ENCODE measurements around the gene LMNTD2.
"Not testable (repeated sequence)": the region's sequence is repeated elsewhere in the genome, so short reads cannot be mapped to it uniquely, and the experiment has no call there.

The LMNTD2 gene

DNA sequence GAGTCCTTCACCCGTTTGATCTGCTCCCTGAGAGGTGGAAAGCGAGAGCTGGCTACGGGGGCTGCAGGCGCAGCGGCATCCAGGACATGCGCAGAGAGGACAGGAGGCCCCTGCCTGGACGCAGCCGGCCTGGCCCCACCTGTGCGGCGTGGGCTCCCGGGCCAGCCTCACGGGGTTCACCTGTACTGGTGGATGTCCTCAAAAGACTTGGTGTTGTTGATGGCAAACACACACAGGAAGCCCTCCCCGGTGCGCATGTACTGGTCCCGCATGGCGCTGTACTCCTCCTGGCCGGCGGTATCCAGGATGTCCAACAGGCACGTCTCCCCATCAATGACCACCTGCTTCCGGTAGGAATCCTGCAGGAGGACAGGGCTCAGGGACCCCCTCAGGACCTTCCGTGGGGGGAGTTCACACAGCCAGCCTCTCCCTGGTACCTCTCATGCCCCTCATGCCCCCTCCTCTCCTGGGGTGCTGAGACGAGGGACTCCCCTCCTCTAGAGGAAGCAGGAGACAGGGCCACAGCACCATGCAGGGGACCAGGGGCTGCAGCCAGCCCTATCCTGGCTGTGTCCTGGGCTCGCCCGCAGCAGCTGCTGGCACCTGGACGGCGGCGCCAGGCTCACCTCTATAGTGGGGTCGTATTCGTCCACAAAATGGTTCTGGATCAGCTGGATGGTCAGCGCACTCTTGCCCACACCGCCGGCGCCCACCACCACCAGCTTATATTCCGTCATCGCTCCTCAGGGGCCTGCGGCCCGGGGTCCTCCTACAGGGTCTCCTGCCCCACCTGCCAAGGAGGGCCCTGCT lies 26.7 kb downstream of the LMNTD2 start:
- no peak for DNase-seq

DNA sequence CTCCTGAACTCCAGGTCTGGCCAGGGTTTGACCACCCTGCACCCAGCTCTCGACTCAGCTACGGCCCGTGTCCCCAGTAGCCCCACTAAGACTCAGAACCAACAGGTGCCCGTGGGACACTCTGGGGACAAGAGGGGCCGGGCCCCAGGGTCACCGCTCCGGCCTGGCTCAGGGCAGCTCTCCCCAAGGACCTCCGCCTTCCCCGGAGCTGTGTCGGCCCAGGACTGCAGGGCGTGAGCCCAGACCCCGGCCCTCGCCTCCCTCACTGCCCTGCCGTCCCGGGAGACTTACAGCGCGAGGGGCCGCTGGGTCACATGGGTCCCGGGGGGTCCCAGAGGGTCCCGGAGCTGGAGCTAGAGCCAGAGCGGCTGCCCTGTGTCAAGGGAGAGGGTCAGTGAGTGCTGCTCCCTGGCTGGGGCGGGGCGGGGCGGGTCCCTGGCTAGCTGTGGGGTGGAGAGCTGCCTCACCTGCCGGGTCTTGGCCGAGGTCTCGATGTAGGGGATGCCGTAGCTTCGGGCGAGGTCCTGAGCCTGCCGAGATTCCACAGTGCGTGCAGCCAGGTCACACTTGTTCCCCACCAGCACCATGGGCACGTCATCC lies 27.5 kb downstream of the LMNTD2 start:
- no peak for DNase-seq

DNA sequence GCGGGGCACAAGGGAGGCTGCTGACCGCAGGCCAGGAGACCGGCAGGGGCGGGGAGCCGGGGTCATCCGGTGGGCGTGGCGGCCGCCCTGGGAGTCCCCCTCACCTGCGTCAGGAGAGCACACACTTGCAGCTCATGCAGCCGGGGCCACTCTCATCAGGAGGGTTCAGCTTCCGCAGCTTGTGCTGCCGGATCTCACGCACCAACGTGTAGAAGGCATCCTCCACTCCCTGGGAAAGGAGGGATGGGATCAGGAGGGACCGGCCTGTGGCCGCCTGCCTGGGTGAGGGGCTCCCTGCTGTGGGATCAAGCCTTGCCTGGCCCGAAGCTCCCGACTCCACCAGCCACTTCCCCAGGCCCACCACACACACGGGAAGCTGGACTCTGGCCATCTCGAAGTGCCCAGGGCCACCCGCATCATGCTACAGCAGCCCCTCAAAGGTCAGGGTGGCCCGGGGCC lies 28.0 kb downstream of the LMNTD2 start:
- no peak for DNase-seq

DNA sequence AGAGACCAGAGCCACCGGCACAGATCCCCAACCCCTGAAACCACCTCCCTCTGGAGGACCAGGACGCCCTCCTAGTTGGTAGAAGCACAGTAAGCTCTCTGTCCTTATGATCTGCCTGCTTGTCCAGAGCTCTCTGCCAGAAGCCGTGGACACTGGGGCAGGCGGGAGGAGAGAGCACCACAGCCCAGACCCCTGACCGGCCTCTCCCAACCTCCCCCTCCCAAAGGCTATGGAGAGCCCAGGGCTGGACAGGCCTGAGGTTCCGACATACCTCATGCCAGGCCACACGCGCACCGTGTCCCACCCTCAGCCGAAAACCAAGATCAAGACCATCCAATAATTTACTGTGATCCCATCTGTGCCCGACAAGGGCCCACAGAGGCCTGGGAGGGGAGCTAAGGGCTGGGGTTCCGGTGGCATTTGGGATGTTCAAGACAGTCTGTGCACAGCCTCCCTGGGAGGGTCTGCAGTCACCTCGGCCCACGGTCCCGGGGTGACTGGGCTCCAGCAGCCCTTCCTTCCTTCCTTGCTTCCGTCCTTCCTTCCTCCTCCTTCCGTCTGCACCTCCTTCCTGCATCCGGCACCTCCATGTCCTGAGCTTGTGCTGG lies 28.5 kb downstream of the LMNTD2 start:
- no peak for DNase-seq

DNA sequence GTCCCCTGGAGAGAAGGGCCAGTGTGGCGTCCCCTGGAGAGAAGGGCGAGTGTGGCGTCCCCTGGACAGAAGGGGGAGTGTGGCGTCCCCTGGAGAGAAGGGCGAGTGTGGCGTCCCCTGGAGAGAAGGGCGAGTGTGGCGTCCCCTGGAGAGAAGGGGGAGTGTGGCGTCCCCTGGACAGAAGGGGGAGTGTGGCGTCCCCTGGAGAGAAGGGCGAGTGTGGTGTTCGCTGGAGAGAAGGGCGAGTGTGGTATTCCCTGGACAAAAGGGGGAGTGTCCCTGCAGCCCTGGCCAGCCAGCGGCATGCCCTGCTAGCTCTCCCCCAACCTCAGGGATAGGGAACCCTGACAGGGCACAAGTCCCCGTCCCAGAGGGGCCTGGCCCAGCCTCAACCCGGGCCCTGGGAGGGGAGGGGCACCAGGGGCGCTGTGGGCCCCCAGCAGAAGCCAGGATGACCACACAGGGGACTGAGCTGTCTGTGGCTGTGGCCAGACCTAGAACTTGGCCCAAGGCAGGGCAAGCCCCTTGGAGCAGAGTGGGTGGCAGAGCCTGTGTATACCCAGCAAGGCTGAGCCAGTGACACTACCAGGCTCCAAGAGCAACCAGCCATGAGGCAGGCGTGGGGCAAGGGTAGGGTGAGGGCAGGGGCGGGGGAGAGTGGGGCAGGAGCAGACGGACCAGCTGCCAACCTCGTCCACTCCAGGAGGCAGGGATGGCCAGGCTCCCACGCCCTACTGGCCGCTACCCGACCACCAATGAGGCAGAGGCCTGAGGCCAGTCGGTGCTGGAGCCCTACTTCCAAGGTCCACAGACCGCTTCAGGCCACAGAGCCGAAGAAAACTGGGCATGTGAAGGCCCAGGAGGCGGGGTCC lies 29.3 kb downstream of the LMNTD2 start:
- no peak for DNase-seq

DNA sequence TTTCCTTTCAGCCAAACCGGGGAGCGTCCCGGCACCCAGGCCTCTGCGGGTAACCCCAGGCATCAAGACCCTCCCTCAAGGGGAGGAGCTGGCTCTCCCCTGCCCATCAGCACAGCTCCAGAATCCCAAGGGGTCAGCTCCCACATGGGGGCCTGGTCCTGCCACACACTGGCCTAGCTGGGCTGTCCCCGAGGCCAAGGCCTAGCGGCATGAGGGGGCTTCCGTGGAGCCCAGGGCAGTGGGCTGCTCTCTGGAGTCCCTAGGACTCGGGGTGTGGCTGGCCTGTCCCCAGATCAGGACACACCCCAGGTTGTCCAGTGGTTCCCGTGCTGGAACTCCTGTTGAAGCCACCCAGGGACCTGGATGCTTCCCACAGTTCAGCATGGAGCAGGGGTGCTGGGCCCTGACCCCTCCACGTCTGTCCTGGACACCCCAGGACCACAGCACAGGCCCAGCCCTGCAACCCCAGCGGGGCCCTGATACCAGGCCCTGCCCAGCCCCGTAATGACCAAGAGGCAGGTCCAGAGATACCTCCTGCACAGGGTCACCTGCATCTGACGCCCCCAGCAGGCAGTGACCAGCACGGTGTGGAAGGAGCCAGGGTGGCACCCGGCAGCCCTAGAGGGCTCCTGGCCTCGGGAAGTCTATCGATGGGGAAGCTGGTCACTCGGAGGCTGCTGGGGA lies 30.7 kb downstream of the LMNTD2 start:
- no peak for DNase-seq

DNA sequence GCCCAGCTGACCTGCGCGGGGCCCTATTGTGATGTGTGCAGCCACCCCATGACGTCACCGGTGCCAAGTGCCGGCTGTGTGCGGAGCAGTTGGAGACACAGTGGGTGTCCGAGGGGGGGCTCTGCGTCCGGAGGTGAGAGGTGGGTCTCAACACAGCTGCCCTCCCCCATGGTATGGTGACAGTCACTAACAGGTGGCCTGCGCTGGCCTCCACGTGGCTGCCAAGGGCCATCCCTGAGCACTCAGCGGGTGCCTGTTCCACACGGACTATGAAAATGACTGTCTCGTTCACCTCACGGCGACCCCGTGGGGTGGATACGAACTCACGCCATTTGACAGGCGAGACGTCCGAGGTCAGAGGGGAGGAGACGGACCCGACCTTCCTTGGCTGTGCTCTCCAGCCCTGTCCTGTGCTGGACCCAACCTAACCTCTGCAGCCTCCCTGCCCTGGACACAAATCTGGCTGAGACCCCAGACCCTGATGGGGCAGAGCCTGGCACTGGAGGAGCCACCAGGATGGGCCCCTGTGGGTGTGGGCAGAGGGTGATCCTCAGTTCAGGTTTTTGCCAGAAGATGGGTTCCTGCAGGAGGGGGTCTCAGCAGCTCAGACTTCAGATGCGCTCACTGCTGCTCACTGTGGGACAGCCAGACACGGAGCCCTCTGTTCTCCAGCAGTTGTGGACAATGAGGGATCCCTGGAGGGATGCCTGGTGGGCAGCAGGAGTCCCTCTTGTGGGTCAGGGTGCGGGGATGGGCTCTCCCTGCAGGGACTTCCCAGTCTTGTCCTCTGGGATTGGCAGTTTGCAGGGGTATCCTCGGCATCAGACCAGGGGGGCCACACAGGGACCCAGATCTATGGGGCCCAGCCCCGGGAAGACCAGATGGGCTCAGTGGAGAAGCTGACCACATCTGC lies 31.5 kb downstream of the LMNTD2 start:
- peak in 1 of 2 experiments; percentile 2 for DNase-seq

DNA sequence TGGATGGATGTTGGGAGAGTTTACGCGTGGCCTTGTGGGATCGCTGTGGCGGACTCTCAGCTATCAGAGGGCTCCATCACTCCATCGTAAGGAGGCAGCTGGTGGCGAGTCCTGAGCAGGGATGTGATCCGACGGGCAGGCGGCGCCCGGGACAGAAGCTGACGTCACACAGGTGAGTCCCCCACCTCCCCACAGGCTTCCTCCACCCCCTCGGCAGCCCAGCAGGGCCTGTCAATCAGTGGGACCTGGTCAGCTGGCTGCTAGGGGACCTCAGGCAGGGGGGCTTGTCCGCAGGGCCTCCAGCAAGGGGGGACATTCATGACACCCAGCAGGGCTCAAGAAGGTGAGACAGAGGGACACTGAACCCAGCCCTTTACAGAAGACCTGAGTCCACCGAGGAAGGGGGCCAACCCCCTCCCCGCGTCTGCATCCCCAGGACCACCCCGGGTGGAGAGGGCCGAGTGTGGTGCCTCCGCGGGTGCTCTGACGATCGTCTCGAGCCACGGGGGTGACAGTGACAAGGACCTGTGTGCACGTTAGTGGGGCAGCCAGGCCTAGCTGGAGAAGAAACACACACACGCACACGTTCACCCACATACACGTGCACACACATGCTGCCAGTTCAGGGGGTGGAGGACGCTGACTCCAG lies 32.2 kb downstream of the LMNTD2 start:
- DNase-seq: no peak

DNA sequence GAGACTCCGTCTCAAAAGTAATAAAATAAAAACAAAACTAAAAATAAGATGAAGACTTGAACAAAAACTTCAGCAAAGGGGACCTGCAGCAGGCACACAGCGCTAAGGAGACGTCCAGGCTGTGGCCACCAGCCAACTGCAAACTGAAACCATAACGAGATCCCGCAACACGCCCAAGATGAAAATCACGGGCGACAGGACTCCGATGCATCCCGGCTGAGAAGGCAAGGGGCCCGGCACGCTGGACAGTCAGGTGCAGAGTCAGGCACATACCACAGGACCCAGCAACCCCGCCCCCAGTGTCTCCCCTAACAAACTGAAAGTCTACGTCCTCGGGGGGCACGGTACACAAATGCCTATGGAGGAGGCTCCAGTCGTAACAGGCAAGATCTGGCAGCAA lies 34.3 kb downstream of the LMNTD2 start:
- DNase-seq: no peak

DNA sequence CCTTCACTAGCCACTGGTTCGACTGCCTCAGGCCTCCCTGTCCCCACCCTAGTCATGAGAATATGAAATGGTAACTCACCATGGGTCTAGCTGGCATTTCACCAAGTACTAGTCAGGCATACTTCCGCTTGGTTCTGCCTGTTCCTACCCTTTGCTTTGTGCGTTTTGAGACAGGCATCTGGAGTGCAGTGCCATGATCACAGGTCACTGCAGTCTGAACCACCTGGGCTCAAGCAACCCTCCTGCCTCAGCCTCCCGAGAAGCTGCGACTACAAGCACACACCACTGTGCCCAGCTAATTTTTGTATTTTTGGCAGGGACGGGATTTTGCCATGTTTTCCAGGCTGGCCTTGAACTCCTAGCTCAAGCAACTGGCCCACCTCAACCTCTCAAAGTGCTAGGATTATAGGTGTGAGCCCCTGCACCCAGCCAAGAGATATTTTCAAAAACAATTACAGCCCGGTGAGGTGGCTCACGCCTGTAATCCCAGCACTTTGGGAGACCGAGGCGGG lies 39.3 kb downstream of the LMNTD2 start:
- no peak for DNase-seq

DNA sequence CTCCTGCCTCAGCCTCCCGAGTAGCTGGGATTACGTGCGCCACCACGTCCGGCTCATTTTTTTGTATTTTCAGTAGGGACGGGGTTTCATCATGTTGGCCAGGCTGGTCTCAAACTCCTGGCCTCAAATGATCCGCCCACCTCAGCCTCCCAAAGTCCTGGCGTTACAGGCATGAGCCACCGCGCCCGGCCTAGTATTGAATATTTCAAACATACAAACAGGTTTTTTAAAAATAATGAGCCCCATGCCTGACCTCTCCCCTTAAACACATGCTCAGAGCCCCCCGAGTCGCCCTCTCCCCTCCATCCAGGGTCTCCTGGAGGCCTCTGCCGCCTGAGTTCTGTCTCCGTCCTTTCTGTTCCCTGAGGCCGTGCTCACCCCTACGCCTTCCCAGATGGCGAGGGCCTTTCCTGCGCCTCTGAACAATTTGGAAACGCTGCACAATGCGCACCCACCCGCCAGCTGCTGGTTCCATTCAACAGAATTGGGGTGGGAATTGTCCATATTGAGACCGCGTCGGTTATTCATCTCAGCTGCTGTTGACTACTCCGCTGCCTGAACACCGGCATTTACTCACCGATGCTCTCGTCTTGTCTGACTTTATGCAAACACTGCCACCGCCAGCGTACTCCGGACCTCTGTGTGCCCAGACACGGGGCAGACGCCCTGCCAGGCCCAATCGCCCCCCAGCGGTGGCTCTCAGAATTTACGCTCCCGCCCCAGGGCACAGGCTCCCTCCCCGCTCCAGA lies 39.9 kb downstream of the LMNTD2 start:
- no peak for DNase-seq

DNA sequence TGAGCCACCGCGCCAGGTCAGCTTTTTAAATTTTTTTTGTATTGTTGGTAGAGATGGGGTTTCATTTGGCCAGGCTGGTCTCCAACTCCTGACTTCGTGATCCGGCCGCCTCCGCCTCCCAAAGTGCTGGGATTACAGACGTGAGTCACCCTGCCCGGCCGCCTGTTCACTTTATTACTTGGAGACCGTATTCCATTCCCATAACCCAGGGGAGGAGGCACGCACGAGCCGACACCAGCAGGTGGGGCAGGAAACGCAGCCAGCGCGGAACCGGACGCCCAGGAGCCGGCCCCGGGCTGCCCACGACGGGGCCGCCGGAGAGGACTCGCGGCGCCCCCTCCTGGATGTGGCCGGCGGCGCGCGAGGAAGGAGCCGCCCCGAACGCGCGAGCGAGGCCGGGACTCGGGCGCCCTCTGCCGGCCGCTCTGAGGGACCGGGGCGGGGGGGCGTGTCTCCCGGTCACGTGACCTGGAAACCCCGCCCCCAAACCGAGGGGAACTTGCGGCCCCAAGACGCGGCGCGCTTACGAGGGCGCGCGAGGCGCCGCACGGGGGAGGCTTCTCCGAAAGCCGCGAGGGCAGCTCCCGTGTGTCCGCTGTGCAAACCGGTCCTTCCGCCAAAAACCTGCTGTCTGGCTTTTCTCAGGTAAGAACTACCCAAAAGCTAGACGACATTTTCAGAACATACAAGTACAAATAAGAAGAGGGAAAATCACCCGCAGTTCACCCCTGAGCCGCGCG lies 41.9 kb downstream of the LMNTD2 start:
- DNase-seq: peak; percentile 63 to 69

DNA sequence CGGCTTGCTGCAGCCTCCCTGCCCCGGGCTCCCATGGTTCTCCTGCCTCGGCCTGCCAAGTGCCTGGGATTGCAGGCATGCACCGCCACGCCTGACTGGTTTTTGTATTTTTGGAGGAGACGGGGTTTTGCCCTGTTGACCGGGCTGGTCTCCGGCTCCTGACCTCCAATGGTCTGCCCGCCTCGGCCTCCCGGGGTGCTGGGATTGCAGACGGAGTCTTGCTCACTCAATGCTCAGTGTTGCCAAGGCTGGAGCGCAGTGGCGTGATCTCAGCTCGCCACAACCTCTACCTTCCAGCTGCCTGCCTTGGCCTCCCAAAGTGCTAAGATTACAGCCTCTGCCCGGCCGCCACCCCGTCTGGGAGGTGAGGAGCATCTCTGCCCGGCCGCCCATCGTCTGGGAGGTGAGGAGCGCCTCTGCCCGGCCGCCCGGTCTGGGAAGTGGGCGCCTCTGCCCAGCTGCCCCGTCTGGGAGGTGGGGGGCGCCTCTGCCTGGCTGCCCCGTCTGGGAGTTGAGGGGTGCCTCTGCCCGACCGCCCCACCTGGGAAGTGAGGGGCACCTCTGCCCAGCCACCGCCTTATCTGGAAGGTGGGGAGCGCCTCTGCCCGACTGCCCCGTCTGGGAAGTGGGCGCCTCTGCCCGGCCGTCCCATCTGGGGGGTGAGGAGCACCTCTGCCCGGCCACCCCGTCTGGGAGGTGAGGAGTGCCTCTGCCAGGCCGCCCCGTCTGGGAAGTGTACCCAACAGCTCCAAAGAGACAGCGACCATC lies 43.4 kb downstream of the LMNTD2 start:
- not testable (repeated sequence) for DNase-seq

DNA sequence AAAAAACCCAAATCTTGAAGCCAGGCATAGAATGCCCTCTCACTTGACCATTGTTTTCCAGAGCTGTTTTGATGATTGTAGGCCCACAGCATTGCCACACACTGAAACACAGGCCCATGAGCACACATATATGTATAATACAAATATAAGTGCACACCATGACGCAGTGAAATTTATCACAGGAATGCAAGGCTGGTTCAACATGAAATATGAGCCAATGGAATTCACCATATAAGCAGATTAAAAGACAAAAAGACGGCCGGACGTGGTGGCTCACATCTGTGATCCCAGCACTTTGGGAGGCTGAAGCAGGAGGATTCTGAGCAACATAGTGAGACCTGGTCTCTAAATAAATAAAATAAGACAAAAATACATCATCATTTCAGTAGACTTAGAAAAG lies 44.1 kb downstream of the LMNTD2 start:
- DNase-seq: no peak

DNA sequence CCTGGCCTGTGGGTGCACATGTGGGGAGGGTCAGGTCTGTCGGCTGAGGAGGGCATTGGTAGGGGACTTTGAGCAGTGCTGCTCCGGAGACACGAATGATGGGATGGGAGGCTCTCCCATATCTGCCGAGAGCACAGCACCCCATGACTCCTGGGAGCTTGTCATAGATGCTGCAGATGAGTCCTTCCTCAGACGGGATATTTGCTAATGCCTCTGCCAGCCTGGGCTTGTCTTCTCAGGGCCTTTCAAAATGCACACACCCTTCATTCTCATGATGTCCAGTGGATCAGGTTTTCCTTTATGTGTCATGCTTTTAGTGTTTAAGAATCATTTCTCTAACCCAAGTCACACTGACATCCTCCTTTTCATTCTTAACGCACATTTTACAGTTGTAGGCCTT lies 45.4 kb downstream of the LMNTD2 start:
- no peak for DNase-seq

DNA sequence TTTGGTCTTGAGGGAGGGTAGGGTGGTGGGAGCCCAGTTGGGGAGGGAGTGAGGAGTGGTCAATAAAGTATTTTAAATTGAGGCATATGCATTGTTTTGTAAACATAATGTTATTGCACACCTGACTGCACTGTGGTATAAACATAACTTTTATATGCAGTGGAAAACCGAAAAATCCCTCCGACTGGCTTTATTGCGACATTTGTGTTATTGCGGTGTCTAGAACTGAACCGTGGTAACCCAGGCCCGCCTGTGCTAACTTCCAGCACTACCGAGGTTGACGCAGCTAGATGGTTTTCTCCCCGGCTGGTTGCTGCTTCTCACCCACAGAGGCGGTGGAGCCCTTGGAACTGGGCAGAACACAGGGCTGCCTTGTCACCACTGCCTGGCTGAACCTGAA lies 45.9 kb downstream of the LMNTD2 start:
- no peak for DNase-seq

DNA sequence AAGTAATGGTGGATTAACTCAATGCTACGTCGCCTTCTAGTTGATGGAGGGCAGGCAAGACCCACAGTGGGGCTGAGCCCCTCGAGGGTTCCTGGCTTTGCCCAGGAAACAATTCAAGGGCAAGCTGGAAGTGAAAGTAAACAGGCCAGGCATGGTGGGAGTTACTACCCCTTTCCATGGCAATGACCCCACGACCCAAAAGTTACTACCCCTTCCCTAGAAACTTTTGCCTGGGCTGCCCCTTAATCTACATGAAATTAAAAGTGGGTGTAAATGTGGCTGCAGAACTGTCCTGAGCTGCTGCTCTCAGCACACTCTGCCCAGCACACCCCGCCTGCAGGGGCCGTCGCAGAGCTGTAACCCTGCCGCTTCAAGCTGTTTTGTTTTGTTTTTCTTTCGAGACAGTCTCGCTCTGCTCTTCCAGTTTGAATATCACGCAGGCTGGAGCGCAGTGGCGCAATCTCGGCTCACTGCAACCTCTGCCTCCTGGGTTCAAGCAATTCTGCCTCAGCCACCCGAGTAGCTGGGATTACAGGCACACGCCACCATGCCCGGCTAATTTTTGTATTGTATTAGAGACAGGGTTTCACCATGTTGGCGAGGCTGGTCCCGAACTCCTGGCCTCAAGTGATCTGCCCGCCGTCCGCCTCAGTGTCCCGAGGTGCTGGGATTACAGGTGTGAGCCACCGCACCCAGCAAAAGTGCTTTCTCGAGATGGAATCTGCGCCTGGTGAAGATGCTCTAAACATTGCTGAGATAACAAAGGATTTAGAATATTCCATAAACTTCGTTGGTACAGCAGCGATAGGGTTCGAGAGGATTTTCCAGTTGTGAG lies 47.6 kb downstream of the LMNTD2 start:
- no peak for DNase-seq
